HFF-Myc (cell line): Measurements from ENCODE around the gene FBXW9.

Experiments
- DNase-seq: peaks from one replicate; pipeline ENCODE4 v3.0.0-alpha.2; 2011; ENCODE audit warnings: low read depth; ENCODE audit errors: extremely low read depth
- H3K4me3 ChIP-seq: replicated peaks from 2 replicates; pipeline ENCODE4 v1.5.1; 2011; ENCODE audit warnings: low read depth, mild to moderate bottlenecking, control low read depth, low read length
- TF ChIP-seq, protein P1 (sequence below): IDR thresholded peaks from 2 replicates; pipeline ENCODE4 v1.5.1; 2012; ENCODE audit warnings: mild to moderate bottlenecking, low read depth, low read length, control low read depth; ENCODE audit errors: missing control alignments

FBXW9 gene

DNA sequence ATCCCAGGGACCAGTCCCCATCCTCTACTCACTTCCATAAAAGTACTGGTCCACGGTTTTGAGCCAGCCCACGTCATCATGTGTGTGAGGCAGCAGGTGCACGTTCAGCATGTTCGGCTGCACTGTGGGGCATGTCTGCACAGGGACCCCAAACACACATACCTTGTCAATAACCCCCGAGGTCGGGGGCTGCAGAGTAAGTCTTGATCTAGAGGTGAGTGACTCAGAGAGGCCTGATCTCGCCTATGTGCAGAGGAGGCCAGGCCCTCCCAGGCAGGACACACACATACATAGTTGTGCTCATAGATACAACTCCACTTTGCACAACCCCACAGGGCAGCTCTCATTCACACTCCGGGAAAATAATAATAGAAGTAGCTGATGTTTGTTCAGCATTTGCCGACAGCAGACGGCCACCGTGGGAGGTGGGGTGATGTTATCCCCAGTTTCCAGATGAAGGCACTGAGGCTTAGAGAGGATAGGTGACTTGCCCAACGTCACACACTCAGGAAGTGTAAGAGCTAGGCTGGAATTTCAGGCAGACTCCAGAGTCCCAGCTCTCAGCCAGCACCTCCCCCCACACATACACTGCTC, 30.7 kb downstream of the FBXW9 start:
- DNase-seq, result no peak
- TF ChIP-seq, protein P1, sequence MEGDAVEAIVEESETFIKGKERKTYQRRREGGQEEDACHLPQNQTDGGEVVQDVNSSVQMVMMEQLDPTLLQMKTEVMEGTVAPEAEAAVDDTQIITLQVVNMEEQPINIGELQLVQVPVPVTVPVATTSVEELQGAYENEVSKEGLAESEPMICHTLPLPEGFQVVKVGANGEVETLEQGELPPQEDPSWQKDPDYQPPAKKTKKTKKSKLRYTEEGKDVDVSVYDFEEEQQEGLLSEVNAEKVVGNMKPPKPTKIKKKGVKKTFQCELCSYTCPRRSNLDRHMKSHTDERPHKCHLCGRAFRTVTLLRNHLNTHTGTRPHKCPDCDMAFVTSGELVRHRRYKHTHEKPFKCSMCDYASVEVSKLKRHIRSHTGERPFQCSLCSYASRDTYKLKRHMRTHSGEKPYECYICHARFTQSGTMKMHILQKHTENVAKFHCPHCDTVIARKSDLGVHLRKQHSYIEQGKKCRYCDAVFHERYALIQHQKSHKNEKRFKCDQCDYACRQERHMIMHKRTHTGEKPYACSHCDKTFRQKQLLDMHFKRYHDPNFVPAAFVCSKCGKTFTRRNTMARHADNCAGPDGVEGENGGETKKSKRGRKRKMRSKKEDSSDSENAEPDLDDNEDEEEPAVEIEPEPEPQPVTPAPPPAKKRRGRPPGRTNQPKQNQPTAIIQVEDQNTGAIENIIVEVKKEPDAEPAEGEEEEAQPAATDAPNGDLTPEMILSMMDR, result no peak
- H3K4me3 ChIP-seq, result peak overlapping the region; percentile 84

DNA sequence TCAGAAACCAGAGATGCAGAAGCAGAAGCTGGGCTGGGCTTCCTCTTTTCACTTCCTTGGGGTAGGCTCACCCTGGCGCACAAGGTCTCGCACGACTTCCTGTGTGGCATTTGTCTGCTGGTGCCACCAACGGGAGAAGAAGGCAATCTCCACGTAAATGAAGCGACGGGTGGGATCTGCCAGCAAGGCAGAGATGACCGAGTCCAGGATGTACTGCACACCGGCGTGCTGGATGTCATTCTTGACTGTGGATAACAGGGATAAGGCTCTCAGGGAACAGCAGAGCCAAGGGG, 31.2 kb downstream of the FBXW9 start:
- no peak for DNase-seq
- TF ChIP-seq, protein P1, result no peak
- no peak overlapping the region for H3K4me3 ChIP-seq

DNA sequence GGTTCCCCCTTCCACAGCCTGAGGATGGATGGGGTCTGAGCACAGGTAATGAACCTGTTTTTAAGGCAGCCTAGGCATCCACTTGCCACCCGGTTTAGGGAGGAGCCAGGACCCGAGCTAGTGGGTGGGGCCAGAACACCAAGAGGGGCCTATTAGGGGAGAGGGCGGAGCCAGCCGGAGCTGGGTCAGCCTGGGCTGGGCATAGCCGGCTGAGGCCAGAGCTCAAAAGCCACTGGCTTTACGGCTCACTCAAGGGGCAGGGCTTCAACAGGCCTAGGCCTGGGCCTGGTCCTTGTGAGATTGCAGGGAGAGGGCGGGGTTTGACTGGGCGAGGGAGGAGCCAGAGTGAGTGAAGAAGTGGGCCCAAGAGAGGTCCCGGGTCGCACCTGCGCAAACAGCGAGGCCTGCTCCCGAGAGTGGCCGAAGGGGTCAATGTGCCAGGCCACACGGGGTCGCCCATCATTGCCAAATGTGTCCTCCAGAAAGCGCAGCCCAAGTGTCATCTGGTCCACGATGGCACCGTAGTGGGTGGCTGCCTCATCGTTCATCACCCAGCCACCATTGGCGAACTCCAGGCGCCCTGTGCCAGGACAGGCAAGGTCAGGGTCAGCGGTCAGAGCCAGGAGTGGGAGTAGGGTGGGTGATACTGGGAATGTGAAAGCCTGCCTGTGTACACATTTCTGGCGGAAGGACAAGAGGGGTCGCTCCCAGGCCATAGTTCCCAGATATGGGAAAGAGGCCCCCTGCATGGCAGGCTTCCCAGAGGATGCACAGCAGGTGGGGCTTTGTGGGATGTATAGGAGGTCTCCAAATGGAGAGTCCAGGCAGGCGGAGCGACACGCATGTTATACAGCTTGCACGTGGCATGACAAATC, 31.8 kb downstream of the FBXW9 start:
- TF ChIP-seq, protein P1, result no peak
- no peak overlapping the region for H3K4me3 ChIP-seq
- DNase-seq, result no peak

DNA sequence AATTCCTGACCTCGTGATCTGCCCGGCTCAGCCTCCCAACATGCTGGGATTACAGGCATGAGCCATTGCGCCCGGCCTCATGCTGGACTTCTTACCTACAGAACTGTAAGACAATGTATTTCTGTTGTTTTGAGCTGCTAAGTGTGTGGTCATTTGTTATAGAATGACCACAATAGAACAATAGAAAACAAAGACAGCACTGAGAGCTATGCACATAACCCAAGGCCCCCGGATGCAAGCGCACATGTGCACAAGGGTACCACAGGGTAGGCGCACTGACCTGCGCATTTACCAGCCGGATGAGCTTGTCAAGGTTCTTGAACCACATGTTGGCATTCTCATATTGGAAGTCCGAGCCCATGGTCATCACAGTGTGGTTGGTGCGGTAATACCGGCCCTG, 35.5 kb downstream of the FBXW9 start:
- TF ChIP-seq, protein P1, result no peak
- no peak overlapping the region for H3K4me3 ChIP-seq
- DNase-seq, result no peak

DNA sequence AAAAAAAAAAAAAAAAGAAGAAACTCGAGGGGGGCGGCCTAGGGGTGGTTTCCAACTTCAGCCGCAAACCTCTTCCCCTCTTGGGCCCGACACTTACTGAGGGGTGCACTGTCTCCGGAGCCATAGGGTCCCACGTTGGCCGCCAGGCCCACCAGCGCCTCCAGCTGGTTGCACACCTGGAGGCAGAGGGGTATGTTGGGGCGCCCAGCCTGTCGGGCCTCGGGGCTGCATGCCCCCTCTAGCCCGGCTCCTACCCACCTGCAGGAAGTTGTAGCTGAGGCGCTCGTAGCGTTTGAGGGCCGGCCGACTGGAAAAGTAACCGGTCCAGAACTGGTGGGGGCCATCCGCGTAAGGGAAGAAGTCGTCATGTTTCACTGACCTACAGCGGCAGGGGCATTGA, 38.5 kb downstream of the FBXW9 start:
- DNase-seq, result no peak
- TF ChIP-seq, protein P1, result peak; percentile 4
- no peak overlapping the region for H3K4me3 ChIP-seq

DNA sequence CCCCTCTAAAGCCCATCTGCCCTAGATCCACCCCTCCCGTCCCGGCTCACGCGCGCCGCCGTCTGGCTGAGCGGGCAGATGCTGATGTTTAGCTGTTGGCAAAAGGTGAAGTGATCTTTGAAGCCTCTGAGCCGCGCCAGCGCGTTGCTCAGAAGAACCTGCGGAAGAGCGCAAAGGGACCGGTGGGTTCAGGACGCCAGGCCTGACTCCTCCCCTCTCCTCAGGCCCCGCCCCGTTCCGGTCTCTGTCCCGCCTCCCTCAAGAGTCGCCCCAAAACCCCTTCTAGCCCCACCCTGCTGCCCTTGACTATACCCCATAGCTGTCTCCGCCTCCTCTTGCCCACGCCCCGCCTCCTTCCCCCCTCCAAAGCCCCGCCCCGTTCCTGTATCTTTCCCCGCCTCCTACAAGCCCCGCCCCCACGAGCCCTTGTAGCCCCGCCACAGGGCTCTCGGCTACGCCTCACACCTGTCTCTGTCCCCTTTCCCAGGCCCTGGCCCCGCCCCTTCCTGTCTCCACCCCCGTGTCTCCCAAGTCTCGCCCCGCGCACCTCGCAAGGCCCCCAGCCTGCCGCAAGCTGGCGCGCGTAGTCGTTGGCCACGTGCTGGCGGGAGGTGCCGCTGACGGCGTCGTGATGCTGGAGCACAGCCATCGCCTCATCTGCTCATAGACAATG, 39.4 kb downstream of the FBXW9 start:
- TF ChIP-seq, protein P1, result no peak
- no peak overlapping the region for H3K4me3 ChIP-seq
- DNase-seq, result no peak
